GM19023 (cell line): ENCODE results near the gene MTHFD1L.
A peak's percentile ranks its signal among the peaks of the same experiment; 100 is the strongest.

Source experiments
- ATAC-seq: cut with Tn5 transposase; IDR thresholded peaks from one replicate; pipeline ENCODE4 v1.9.1; 2021; ENCODE audit warnings: mild to moderate bottlenecking, moderate library complexity; ENCODE audit not compliant: unreplicated experiment

The MTHFD1L gene

GRCh38 chr6:150865043-150865405 lies 478 bp upstream of the MTHFD1L start:
- ATAC-seq = no peak

DNA sequence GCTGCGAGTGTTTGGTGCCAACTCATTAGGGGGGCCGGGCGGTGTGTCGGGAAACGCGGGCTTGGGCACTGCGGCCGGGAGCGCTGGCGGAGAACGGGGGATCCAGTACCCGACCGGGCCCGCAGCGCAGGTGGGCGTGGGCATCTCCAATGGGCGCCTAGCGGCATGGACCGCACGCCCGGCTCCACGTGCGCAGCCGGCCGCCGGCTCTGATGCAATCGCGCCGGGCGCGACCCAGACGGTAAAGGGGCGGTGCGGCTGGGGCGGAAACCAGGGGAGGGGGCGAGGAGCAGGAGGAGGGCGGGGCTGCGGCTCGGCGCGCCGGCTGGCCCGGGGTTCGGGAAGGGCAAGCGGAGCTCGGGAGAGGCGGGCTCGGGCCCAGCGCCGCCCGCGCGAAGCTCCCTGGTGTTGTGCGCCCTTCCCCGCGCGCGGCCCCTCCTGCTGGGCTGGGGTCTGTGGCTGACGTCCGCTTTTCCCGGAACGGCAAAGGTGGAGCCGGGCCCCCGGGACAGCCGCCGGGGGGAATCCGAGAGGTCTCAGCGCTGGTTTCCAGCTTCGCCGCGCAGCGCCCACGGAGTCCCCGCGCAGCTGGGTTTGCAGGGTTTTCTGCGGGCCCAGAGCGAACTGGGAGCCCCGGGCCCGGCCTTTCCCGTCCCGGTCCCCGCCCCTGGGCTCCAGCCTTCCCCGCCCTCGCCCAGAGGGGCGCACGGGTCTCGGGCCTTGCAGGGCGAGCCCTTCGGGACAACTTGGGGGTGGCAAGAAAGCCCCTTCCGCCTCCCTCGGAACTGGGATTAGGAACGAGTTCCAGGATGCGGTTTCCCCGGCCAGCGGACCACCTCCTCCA lies 867 bp downstream of the MTHFD1L start:
- ATAC-seq = peak; percentile 79

DNA sequence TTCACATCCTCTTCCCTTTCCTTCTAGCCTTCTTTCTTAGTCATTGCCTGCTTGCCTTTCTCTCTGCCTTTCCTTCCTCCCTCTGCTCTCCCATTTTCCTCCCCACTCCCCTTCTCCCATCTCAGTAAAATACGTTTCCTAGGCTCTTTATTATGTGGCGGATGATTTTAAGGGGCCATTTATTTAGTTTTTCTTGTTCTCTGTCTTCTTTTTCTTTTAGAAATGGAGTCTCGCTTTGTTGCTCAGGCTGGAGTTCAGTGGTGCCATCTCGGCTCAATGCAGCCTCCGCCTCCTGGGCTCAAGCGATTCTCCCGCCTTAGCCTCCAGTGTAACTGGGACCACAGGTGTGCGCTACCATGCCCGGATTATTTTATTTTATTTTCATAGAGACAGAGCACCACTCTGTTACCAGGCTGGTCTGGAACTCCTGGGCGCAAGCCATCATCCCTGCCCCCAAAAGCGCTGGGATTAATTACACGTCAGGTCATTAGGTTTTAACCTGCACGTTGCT lies 1.5 kb downstream of the MTHFD1L start:
- no peak for ATAC-seq

DNA sequence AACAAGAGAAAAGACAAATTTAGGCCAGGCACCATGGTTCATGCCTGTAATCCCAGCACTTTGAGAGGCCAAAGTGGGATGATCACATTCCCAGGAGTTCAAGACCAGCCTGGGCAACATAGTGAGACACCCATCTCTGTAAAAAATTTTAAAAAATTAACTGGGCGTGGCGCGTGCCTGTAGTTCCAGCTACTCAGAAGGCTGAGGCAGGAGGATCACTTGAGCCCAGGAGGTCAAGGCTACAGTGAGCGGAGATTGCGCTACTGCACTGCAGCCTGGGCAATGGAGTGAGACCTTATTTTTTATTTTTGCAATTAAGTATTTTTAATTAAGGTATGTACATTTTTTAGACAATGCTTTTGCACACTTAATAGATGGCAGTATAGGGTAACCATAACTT lies 3.3 kb downstream of the MTHFD1L start:
- ATAC-seq = no peak

DNA sequence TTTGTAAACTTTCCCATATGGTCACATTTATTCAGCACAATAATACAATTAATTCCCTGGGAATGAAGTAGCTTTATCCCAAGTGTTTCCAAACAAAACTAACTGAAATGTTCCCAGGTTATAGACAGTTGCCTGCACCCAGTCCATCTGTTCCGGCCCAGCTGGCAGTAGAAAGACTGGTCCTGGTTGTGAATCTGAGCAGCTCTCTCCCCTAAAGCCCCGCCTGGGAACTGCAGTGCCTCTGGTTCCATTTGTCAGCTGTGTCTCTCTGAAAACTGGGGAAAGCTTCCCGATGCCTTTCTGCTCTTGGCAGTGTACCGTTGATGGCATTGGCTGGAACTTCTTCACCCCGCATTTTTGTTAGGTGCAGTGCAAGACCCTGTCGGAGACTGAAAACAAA lies 8.7 kb downstream of the MTHFD1L start:
- ATAC-seq = no peak

DNA sequence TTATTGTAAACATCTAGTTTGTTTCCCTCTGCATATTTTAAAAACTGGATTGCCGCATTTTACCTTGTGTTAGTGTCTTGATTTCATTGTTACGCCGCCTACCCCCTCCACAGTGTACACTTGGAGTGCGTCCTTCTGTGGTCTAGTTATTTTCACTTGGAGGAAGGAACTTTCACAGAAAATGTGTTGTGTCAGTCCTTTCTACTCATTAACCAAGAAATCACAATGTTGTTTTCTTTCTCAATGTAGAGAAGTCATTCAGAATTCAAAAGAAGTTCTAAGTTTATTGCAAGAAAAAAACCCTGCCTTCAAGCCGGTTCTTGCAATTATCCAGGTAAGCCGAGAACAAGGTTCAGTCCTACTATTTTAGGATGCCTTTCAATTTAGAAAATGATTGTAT lies 10.3 kb downstream of the MTHFD1L start:
- no peak for ATAC-seq

- ATAC-seq = no peak
Observed at GRCh38 chr6:150876598-150876997, 11.1 kb downstream of the MTHFD1L start.

DNA sequence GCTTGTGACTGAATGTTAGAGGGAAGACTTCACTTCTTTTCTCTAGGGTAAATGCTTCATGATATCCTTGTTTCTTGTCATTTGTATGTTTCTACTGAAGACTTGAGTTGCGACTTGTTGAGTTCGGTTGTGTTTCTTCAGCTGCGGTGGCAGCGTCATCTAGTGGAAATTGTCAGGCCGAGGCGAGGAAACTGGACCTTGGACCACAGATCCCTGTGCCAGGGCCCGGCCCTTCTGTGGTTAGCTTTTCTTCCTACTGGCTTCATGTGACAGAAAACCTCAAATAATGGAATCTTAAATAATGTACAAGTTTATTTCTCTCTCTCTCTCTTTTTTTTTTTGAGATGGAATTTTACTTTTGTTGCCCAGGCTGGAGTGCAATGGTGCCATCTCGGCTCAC lies 12.4 kb downstream of the MTHFD1L start:
- no peak for ATAC-seq

GRCh38 chr6:150878347-150879213 lies 13.1 kb downstream of the MTHFD1L start:
- no peak for ATAC-seq

DNA sequence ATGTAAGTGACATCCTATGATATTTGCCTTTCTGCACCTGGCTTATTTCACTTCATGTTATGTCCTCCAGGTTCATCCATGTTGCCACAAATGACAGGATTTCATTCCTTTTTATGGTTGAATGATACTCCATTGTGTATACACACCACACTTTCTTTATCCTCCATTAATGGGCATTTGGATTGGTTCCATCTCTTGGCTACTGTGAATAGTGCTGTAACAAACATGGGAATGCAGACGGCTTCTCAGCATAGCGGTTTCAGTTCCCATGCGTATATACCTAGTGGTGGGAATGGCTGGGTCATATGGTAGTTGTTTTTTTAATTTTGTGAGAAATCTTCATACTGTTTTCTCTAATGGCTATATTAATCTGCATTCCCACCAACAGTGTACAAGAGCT lies 14.8 kb downstream of the MTHFD1L start:
- no peak for ATAC-seq

- no peak for ATAC-seq
Observed at GRCh38 chr6:150881911-150882481, 16.5 kb downstream of the MTHFD1L start.

GRCh38 chr6:150883521-150883920 lies 18.0 kb downstream of the MTHFD1L start:
- no peak for ATAC-seq

DNA sequence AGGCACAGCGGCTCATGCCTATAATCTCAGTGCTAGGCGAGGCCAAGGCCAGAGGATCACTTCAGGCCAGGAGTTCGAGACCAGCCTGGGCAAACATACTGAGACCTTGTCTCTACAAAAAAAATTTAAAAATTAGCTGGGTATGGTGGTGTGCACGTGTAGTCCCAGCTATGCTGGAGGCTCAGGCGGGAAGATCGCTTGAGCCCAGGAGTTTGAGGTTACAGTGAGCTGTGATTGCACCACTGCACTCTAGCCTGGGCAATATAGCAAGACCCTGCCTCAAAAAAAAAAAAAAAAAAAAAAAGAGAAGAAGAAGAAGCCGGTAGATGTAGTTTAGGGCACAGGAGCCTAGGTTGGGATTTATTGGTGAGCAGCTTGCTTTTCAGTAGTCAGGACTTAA lies 20.7 kb downstream of the MTHFD1L start:
- no peak for ATAC-seq

GRCh38 chr6:150887978-150888563 lies 22.6 kb downstream of the MTHFD1L start:
- no peak for ATAC-seq

DNA sequence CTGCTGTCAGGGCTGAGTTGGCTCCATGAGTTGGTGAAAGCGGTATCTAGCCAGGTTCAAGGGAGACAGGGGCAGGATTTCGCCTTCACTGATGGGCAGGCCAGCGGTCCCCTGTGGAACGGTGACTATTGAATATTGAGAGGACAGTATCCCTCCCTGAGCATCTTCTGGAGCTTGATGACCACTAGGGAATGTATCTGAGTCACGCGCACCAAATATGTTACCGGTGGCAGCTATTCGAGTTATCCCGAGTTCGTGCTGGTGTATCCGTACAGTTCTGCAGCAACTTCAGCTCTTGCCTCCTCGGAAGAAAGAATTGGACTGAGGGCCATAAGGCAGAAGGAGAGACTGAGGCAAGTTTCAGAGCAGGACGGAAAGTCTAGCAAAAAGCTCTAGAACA lies 24.8 kb downstream of the MTHFD1L start:
- no peak for ATAC-seq

DNA sequence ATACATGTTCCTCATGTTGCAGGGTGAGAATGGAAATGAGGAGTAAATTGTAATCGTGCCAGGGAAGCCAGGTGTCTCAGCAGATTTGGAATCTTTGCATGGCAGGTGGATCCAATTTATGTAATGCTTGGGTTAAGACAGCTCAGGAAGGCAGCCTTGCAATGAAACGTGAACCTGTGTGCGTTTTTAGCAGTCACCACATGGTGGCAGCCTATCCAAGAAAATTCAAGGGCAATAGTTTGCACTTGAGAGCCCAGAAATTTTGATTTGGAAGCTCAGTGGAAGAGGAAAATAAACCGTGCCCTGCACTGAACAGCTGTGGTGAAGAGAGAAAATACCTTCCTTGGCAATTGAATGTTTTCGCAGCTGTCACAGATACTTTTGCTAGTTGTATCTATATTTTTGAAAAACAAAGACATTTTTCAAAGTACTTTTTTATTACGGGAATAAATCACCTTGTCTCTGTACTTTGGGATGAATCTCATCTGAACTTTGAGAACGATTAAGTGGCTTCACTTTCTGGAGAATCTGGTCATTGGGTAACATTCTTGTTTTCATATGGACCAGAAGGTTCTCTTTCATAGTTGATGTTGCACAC lies 26.5 kb downstream of the MTHFD1L start:
- no peak for ATAC-seq

DNA sequence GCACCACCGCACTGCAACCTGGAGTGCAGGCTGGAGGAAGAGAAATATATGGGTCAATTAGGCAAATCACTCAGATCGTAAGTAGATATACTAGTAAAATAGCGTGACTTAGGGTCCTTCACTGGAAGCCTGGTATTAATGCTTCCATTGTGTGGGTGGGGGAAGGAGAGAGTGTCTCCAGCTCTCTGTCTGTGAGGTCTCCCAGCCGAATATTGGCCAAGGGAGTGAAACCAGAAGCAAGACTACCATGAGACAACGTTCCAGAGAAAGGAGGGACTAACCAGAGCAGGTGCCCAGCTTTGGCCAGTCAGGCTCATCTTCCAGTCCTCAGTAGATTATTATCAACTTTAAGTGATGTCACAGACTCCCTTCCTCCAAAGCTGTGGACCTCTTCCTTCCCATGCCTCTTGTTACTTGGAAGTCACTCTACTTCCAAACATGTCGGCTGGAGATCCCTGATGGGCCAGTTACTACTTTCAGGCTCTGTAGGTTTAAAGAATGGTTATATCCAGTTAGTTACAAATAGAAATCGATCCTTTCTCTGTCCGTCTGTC lies 28.8 kb downstream of the MTHFD1L start:
- no peak for ATAC-seq

DNA sequence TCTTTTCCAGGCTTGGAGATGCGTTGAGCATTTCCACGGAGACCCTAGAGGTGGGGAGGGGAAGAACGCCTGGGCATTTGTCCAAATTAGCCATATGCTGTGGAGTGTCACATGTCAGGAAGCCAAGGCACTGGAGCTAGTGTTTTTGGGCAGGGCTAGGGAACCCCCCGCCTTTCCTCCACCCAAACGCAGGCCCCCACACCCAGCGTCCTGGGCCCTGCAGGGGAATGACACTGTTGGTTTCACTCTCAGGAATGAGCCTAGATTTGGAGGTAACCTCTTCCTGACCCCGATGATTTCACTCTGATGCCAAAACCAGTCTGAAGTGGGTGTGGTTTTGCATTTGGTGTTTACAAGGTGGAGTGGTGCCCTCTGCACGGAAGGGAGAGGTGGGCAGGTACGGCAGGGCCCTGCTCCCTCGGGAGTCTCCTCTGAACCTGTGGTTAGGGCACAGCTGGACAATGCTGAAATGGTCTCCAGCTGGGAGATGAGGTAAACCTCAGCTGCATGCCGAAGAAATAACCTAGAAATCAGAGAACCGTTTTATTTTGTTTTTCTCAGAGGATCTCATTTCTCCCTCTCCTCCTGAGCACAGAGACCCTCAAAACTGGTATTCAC lies 29.5 kb downstream of the MTHFD1L start:
- ATAC-seq = peak; percentile 54

DNA sequence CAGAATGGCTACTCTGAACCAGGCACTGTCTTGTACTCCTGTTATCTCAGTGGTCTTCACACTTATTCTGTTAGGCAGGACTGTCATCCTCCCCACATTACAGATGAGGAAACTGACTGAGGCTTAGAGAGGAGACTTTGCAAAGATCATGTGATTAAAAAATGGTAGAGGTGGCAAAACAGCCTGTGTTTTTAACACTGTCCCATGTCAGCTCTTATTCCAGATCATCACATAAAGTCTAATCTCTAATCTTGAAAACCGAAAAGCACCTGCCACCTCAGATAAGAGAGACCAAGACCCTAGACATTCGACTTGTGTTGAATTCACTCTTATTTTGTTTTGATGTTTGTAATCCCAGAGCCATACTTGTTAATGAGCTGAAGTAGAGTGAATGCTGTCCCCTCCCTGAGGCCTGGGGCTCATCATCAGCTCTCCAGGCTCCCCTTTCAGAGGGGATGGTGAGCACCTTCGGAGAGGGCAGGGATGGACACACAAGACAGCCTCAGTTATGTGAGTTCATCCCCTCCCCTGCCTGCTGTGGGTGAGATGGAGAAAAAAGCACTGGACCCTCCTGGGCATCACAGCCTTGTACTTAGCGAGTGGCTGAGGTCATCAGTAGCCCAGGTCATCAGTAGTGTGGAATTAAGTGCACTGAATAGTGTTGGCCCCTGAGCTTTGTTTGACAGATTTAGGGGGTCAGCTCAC lies 30.6 kb downstream of the MTHFD1L start:
- ATAC-seq = no peak
